IPS-NIHi7 (cell line): Measurements from ENCODE around the gene TMEM63A.

Source experiments
- DNase-seq: peaks from one replicate; pipeline ENCODE4 v3.0.0; 2012; ENCODE audit warnings: mixed read lengths; ENCODE audit errors: extremely low spot score

TMEM63A gene

GRCh38 chr1:225866981-225867380 lies 15.2 kb downstream of the TMEM63A start:
- DNase-seq: no peak

- DNase-seq: no peak
Measured at GRCh38 chr1:225866061-225866837, 15.9 kb downstream of the TMEM63A start.

DNA sequence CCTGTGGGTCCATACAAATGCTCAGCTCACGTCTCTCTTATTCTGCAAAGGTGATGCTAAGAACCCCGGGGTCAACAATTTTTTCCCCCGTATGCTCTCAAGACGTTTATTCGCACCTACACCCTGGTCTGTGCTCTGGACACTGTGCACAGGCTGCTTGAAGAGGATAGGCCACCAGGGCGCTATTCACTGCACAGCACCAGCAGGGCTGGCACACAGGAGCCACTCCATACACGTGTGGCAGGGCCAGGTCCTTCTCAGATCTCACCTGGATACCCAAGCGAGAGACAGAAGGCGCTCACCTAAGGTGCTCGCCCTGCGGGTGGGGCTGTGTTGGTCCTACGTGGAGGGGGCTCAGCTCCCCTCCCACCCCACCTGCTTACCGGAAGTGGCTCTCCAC lies 16.7 kb downstream of the TMEM63A start:
- no peak for DNase-seq

DNA sequence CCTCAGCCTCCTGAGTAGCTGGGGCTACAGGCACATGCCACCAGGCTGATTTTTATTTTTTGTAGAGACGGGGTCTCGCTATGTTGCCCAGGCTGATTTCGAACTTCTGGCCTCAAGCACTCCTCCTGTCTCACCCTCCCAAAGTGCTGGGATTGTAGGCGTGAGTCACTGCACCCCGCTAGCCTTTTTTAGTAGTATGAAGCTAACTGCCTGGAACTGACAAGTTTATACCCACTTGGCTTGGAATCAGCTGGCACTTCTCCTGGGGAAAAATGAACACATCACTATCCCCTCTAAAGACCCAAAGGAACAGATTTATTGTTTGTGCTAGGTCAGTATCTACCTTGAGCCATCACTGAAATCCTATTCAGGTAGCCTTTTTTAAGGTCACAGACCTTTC lies 19.0 kb downstream of the TMEM63A start:
- no peak for DNase-seq

DNA sequence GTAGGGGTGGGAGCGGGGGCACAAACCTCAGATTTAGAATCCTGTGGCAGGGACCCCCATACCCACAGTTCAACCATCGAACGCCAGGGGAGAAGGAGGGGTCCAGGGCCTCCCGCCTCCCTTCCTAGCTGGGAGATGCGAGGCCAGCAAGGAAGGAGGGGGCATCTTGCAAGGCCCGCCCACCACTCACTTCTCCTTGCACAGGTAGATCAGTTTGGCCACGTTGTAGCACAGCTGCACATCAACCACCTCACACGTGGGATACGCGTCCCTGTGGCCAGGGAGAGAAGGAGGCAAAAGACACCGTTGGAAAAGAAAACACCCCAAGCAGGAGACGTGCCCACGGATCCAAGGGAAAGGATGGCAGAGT lies 19.6 kb downstream of the TMEM63A start:
- no peak for DNase-seq

DNA sequence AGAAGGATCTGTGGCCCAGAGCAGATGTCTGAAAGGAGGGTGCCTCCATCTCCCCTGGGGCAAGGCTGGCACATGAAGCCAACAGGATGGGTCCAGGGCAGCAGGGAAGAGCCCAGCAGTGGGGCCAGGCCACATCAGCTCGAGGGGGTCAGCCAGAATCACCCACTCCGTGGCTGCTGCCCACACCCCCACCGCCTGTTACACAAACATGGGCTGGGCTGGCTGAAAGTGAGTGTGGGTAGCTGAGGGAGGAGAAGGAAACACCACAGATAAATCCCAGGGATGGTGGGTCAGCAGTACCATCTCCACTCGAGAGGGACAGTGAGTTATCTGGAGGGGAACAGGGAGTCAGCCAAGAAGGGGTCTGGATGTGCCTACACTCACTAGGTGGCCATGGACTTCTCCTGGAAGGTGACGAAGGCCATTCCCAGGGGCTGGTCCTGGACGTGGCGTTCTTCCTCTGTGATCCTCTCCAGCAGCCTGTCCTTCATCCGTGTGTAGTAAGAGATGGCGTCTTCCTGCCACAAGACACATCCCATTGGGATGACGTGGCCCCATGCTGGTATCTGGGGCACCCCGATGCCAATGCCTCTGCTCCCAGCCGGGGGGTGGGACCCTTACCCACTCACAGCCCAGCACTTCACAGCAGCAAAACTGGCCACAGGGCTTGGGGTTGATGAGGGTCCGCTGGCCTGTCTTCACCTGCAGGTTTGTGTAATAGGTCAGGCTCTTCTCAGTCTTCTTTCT lies 20.2 kb downstream of the TMEM63A start:
- DNase-seq: no peak

DNA sequence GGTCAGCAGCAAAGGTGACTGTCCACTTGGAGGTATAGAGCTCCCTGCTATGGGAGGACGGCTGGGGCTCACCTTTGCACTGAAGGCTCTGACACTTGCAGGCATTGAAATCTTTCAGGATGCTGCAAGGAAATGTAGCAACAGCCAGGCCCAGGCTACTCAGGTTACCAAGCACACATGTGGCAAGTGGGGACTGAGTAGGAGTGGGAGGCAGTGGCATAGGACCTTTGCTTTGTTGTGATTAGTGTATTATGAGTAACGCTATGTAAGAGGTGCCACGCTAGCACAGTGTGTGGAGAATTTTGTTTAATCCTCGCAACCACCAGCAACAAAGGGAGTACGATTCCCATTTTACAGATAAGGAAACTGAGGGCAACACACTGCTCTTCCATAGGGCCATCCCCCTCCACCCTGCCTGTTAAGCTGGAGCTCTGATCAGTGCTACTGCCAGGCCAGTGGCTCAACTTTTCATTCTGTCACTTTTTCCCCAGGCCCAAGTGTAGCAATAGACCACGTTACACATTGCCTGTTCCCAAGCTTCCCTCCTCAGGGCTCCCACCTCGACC lies 21.2 kb downstream of the TMEM63A start:
- DNase-seq: no peak

GRCh38 chr1:225860107-225860506 lies 22.1 kb downstream of the TMEM63A start:
- DNase-seq: no peak

DNA sequence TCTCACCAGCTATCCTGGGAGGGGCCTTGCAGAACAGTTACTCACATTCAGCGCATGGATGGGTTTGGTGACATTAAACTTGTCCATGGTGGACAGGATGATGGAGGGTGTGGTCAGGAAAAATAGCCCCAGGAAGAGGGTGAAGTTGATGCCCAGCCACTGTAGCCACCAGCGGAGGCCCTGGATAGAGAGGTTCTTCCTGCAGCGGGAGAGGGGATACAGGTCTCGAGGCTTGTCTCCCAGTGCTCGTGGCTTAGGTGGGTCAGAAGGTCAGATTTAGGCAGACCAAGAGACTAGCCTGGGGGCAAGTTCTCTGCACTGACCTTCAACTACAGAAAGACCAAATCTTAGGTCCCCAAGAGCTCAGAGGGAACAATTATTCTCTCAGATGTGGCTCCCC lies 23.0 kb downstream of the TMEM63A start:
- no peak for DNase-seq

DNA sequence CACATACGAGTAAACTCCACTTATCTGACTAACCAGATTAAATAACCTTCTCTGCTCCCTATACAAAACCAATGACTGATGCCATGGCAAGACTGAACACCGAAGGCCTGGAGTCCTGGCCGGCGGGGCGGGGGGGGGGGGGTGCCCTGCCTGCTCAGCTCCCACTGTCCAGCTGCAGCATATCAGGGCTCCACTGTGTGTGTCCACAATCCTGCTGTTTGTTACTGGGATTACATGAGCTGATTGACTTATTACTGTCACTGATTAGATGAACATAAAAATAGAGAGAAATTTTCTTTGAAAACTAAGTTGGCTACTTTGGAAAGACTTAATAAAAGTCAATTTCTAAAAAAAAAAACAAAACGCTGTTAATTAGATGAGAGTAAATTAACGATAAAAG lies 24.9 kb downstream of the TMEM63A start:
- no peak for DNase-seq

DNA sequence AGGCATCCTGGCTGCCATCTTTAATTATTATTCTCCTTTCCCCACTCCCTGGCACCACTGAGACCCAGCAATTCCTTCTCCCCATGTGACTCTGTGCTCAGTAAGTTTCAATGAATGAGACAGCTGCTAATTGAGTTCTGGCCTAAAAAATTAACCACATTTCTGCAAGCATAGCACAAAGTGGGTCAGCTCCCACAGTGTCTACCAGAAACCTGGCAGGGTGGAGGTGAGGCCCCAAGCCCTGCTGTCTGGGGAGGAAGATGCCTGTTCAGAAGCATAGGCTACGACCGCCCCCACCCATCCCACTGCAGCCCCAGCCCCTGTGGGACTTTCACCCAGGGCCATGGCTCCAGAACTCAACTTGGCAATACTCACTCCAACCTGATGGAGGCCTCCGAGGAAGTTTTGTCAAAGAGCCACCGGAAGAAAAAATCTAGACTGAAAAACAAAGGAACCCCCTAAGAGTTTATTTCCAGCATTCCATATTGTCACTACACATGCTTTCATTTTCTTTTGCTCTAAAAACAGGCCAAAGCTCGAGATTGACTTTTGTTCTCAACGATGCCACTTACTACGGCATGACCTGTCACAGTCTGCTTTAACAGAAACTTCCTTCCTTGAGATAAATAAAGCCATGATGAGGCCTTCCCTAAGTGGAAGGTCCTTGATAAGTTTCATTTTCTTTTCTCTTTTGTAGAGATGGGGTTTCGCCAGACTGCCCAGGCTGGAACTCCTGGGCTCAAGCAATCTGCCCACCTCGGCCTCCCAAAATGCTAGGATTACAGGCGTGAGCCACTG lies 26.5 kb downstream of the TMEM63A start:
- no peak for DNase-seq

- DNase-seq: no peak
Measured at GRCh38 chr1:225853441-225853840, 28.7 kb downstream of the TMEM63A start.

- no peak for DNase-seq
Measured at GRCh38 chr1:225852413-225853124, 29.6 kb downstream of the TMEM63A start.

DNA sequence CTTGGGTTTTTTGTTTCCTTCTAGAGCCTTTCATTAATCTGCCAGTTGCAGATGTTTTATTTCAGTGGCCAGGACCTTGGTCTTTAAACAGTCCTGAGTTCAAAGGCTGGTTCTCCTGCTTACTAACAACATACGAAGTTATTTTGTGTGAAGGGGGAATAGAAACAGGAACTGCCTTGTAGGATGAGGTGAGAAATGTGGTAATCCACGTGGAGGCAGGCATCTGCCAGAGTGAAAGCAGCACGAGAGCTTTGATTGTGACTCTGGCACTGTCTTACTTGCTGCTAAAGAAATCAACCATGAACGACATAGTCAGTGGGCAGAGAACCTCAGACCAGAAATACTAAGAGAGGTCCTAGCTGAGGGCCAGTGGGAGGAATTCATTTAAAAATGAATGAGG lies 30.4 kb downstream of the TMEM63A start:
- DNase-seq: no peak

DNA sequence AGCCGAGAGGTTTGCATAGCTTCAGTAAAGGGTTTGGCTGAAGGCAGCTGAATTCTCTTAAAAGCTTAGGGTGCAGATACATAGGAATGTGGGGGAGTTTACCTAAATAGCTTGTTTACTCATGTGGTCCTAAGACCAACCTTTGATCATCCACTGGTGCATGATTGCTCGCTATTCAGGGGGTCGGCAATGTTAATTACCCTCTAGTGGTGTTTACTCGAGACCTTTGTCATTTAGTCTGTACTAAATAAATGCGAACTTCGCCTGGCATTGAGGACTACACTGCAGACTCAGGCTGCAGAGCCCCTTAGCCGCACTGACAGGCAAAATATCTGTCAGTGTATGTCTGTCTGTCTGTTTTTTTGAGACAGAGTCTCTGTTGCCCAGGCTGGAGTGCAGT lies 31.8 kb downstream of the TMEM63A start:
- DNase-seq: no peak

GRCh38 chr1:225849925-225850324 lies 32.3 kb downstream of the TMEM63A start:
- no peak for DNase-seq

DNA sequence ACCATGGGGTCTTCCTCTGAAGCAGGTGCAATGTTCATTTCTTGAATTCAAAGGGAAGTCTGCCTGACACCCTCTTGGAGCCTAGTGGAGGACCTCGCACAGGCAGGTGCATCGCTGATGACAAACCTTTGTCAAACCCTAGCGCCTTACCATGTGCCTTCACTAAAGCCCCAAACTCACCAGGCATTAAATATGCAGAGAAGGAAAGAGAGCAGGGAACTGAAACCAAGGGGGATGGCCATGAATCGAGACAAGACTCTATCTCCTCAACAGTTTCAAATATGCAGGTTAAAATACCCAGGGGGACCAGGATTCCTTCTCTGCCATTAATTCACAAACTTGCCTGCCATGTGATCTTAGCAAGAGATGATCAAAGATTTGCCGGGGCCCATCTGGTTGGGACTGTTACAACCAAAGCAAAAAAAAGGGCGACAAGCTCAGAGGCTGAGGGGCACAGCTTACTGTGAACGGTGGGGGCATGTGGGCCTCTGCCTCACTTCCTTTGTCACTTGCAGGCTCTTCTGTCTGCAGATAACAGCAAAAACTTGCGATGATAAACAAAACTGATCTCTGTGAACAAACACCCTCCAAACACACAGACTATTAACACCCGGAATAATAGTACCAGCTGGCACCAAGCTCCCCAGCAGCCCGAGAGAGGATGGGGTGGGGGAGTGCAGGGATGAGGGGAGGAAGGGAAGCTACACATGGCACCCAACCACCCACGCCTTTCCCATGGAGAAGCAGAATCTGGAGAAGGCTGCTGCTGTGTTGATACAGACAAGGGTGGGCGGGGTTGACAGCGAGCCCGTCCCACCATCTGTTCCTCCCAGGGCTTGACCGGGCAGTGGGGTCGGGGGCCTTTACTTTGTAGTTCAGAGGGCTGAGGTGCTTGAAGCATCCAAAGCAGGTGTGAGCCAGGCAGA lies 33.9 kb downstream of the TMEM63A start:
- DNase-seq: peak; percentile 34

DNA sequence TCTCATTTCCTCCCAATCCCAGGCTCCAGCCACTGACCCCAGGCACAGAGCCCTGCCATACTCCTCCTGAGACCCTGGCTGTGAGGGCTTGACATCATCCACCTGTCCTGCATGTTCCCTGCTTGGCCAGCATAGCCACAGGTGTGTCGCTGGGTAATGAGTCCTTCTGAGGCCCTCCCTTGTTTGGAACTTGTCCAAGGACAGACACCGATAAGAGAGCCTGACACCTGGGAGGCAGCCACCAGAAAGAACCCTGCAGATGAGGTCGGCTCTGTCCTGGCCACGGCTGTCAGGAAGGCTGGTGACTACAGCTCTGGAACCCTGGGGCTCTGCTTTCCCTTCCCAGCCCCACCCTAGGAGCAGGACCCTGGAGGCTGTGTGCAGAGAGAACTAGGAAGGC lies 34.6 kb downstream of the TMEM63A start:
- no peak for DNase-seq

GRCh38 chr1:225846331-225847310 lies 35.6 kb downstream of the TMEM63A start:
- no peak for DNase-seq
